HG03575 (cell line): ENCODE data around the gene HCFC1R1.
"Not testable (repeated sequence)": the region's sequence is repeated elsewhere in the genome, so short reads cannot be mapped to it uniquely, and the experiment has no call there.

ENCODE experiments used
- ATAC-seq: cut with Tn5 transposase; IDR thresholded peaks from one replicate; pipeline ENCODE4 v1.9.1; 2021; ENCODE audit not compliant: unreplicated experiment, insufficient number of reproducible peaks, low FRiP score; ENCODE audit errors: extremely low read depth

Gene HCFC1R1

GRCh38 chr16:3058139-3059030 lies 34.6 kb upstream of the HCFC1R1 start:
- ATAC-seq: no peak

GRCh38 chr16:3057181-3058138 lies 33.7 kb upstream of the HCFC1R1 start:
- no peak for ATAC-seq

- no peak for ATAC-seq
Observed at GRCh38 chr16:3056336-3057180, 32.8 kb upstream of the HCFC1R1 start.

- ATAC-seq: not testable (repeated sequence)
Observed at GRCh38 chr16:3055734-3056115, 32.0 kb upstream of the HCFC1R1 start.

- no peak for ATAC-seq
Observed at GRCh38 chr16:3054965-3055733, 31.4 kb upstream of the HCFC1R1 start.

GRCh38 chr16:3053330-3053710 lies 29.6 kb upstream of the HCFC1R1 start:
- ATAC-seq: not testable (repeated sequence)

- ATAC-seq: not testable (repeated sequence)
Observed at GRCh38 chr16:3052571-3053329, 29.0 kb upstream of the HCFC1R1 start.

GRCh38 chr16:3051494-3051893 lies 27.8 kb upstream of the HCFC1R1 start:
- no peak for ATAC-seq

GRCh38 chr16:3051009-3051408 lies 27.3 kb upstream of the HCFC1R1 start:
- no peak for ATAC-seq

- ATAC-seq: no peak
Observed at GRCh38 chr16:3050487-3050886, 26.7 kb upstream of the HCFC1R1 start.

- no peak for ATAC-seq
Observed at GRCh38 chr16:3049921-3050481, 26.3 kb upstream of the HCFC1R1 start.

- no peak for ATAC-seq
Observed at GRCh38 chr16:3047387-3047720, 23.6 kb upstream of the HCFC1R1 start.

- no peak for ATAC-seq
Observed at GRCh38 chr16:3046641-3047386, 23.1 kb upstream of the HCFC1R1 start.

GRCh38 chr16:3045758-3046640 lies 22.3 kb upstream of the HCFC1R1 start, which contains the start of gene MMP25:
MMP25 (plus strand) TSS chr16:3046561; CDS start chr16:3046918, 357 bp downstream.
- ATAC-seq: no peak

- ATAC-seq: no peak
Observed at GRCh38 chr16:3044708-3045107, 21.0 kb upstream of the HCFC1R1 start.

GRCh38 chr16:3042376-3042775 lies 18.6 kb upstream of the HCFC1R1 start:
- no peak for ATAC-seq
